Astrocyte (in vitro differentiated cells and primary cell): ENCODE measurements around the gene ETS1.

ENCODE experiments used
- CTCF ChIP-seq: IDR thresholded peaks from 2 replicates; pipeline ENCODE4 v1.5.1; 2011; ENCODE audit warnings: low read depth, mild to moderate bottlenecking, inconsistent platforms, low read length, moderate library complexity; ENCODE audit not compliant: insufficient read depth
- EZH2 ChIP-seq: IDR thresholded peaks from 2 replicates; pipeline ENCODE4 v1.6.1; 2012; ENCODE audit warnings: mild to moderate bottlenecking, low read length, inconsistent platforms; ENCODE audit not compliant: insufficient read depth

GRCh38 chr11:128618603-128619002, 31.2 kb upstream of the ETS1 start:
- TF ChIP-seq CTCF = no peak
- TF ChIP-seq EZH2 = no peak
